Upper lobe of right lung (tissue), 1 donor: ENCODE results near the gene PRDM5. TPM values are rescaled to one million over a fixed set of nuclear protein-coding genes. Genes with fewer than 3 reads are reported as not detected.

ENCODE experiments used
- ATAC-seq: fragments of 200-7000 bp; cut with Tn5 transposase; one replicate; pipeline ENCODE4 v1.9.1; 2020; ENCODE audit warnings: mild to moderate bottlenecking, moderate library complexity
- DNase-seq: peaks from one replicate; pipeline ENCODE4 v3.0.0-alpha.2; 2020
- H3K27ac ChIP-seq: fragments of 200-600 bp; one replicate; pipeline ENCODE4 v1.8.0; 2022
- H3K27me3 ChIP-seq: fragments of 200-600 bp; one replicate; pipeline ENCODE4 v1.8.0; 2022; ENCODE audit warnings: mild to moderate bottlenecking
- H3K36me3 ChIP-seq: fragments of 200-600 bp; one replicate; pipeline ENCODE4 v1.8.0; 2022
- H3K4me1 ChIP-seq: fragments of 200-600 bp; one replicate; pipeline ENCODE4 v1.8.0; 2022
- H3K4me3 ChIP-seq: fragments of 200-600 bp; one replicate; pipeline ENCODE4 v1.8.0; 2022; ENCODE audit warnings: mild to moderate bottlenecking
- H3K9me3 ChIP-seq: fragments of 200-600 bp; one replicate; pipeline ENCODE4 v1.8.0; 2022
- intact Hi-C: fragments of 100-400 bp; cut with DNase I; formaldehyde crosslinking; loops from one replicate; pipeline ENCODE4 v1.11.0; 2022
- total RNA-seq: library from RNA; stranded (reverse); fragmentation: NEBNext Ultra II Directional; extraction: Animal tissue kit (Norgen Biotek cat#: 25700); gene quantifications from one replicate; pipeline ENCODE4 v1.2.1, GENCODE V29; 2021
- TF ChIP-seq, protein P1 (sequence below): fragments of 200-600 bp; IDR thresholded peaks from one replicate; pipeline ENCODE4 v1.8.0; 2022; ENCODE audit warnings: antibody characterized with exemption
- donor health status: DM: no; HTN: yes; CAD: no; lungs with severe emphysema.

Gene PRDM5
- total RNA-seq, 1 donor from 2014 or later: 17.0 TPM

DNA sequence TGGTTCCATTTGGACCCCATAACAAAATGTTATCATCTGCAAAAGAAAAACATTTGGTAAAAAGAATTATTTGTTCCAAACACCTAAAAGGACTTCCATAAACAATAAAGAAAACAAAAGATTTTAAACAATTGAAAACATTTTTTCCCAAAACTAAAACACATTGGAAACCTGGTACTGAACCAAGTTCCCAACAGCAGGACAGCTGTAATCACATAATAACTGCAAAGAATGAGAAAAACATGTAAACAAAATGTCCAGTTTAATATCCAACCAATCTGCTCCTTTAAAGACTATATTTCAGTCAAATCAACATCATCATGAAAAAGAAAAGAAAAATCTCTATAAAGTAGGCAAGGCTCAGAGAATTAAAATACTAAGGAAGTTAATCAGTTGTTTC, 36.3 kb downstream of the PRDM5 start:
- Histone ChIP-seq H3K27ac (no peak overlapping the region), H3K36me3 (no peaks in the 10 kb centered on the region), H3K9me3 (no peaks in the 10 kb centered on the region), H3K4me1 (no peaks in the 10 kb centered on the region), H3K27me3 (no peaks in the 10 kb centered on the region), H3K4me3 (no peak overlapping the region)
- no peak for DNase-seq
- TF ChIP-seq, protein P1, sequence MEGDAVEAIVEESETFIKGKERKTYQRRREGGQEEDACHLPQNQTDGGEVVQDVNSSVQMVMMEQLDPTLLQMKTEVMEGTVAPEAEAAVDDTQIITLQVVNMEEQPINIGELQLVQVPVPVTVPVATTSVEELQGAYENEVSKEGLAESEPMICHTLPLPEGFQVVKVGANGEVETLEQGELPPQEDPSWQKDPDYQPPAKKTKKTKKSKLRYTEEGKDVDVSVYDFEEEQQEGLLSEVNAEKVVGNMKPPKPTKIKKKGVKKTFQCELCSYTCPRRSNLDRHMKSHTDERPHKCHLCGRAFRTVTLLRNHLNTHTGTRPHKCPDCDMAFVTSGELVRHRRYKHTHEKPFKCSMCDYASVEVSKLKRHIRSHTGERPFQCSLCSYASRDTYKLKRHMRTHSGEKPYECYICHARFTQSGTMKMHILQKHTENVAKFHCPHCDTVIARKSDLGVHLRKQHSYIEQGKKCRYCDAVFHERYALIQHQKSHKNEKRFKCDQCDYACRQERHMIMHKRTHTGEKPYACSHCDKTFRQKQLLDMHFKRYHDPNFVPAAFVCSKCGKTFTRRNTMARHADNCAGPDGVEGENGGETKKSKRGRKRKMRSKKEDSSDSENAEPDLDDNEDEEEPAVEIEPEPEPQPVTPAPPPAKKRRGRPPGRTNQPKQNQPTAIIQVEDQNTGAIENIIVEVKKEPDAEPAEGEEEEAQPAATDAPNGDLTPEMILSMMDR: no peak
- no peak for ATAC-seq
- intact Hi-C loops: no loop called here

DNA sequence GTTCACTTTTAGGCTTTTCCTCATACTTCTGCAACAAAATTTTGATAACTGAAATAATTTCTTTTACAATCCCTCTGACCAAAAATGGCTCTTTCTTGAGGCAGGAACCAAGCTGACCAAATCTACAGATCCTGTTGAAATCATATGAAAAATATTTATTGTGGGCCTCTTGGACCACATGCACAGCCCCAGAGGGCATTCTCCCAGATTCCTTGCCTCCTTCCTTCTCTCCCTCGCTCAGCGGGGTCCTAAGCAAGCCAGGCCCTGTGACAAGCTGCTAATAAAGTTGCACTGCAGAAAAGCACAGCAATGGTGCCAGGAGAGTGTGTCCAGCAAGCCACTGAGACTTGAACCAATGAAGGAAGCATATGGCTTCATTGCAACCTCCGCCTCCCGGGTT, 40.7 kb downstream of the PRDM5 start:
- Histone ChIP-seq H3K27ac (no peak overlapping the region), H3K27me3 (no peaks in the 10 kb centered on the region), H3K4me1 (no peaks in the 10 kb centered on the region), H3K9me3 (no peaks in the 10 kb centered on the region), H3K4me3 (no peak overlapping the region), H3K36me3 (no peaks in the 10 kb centered on the region)
- TF ChIP-seq, protein P1: no peak
- intact Hi-C loops: no loop called here
- ATAC-seq (no peak), DNase-seq (no peak)

DNA sequence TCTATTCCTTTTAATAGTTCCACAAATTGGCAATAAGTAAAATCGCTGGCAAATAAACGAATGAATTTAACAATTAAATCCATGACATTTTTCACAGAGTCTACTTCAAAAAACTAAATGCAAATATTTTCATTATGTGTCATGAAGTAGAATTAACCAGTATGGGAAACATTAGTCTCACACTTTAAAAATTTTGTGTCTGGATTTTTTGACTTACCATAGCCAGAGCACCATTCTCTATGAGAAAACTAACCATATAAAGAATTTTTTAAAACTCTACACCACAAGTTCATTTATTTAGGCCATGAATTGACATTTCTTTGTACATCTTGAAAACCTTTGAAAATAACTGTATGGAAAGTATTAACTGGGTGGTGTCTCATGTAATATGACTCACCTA, 41.2 kb downstream of the PRDM5 start:
- H3K27me3 ChIP-seq: no peaks in the 10 kb centered on the region
- ATAC-seq (no peak), DNase-seq (no peak)
- intact Hi-C loops: no loop called here
- TF ChIP-seq, protein P1: no peak
- no peaks in the 10 kb centered on the region for H3K4me1 ChIP-seq
- H3K9me3 ChIP-seq: no peaks in the 10 kb centered on the region
- H3K27ac ChIP-seq: no peak overlapping the region
- no peak overlapping the region for H3K4me3 ChIP-seq
- no peaks in the 10 kb centered on the region for H3K36me3 ChIP-seq

DNA sequence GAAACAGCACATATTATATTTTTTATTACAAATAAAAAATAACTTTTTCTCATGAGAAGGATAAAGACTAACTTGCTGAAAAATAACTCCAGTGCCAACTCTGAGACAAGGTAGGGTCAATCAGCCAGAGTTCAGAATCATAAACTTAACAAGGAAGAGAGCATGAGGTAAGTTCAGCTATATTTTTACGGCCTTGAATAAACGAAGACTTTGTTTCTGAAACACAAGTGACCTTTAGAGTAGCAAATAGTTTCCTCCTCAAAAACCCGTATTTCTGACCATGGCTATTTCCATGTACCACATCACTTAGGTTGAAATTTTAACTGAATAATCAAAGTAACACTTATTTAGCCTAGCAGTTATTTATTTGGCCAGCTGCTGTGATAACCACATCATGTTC, 45.5 kb downstream of the PRDM5 start:
- Histone ChIP-seq H3K4me3 (no peak overlapping the region), H3K4me1 (no peaks in the 10 kb centered on the region), H3K27ac (no peak overlapping the region), H3K36me3 (no peaks in the 10 kb centered on the region), H3K9me3 (no peaks in the 10 kb centered on the region), H3K27me3 (no peaks in the 10 kb centered on the region)
- DNase-seq: no peak
- TF ChIP-seq, protein P1: no peak
- no peak for ATAC-seq
- intact Hi-C loops: no loop called here

DNA sequence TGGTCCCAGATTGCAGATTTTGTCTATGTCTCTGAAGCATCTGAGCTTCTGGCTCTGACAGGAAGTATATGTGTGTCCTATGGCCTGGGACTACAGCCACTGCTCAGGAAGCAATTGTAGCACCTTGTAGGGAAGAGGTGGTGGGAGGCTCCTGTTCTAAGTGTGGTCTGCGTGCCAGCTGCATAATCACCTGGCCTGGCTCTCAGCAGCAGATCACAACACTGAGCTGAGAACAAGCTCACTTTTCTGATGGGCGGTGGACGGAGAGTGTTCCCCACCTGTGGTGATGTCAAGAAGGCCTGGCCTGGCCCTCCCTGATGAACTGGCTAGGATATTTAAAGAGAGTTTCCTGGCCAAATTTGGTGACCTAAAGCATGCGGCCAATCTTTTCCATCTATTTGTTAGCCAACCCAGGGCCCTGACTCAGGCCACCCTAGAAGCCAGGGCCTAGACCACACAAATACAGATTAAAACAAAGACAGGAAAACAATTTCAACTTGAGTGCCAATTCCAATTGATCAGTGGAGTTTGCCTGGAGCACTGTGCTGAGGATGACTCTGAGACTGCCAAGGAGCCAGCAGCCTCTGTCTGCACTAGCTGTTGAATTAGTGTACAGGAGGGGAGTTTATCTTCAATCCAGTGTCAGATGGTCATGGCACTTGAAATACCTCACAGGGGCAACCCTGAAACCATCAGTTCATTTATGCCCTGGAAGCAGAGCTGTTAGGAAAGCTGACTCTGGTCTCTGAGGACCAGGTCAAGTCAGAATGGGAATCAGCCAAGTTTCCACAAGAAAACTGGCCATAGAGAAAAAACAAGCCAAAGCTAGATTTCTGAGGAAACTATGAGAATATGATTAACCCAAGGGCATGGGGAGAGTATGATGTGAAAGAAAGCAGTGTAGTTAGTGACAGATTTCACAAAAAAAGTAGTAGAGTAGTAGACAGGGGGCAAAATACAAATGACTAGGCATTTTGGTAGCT, 47.4 kb downstream of the PRDM5 start:
- Histone ChIP-seq H3K4me3 (no peak overlapping the region), H3K4me1 (no peaks in the 10 kb centered on the region), H3K36me3 (no peaks in the 10 kb centered on the region), H3K27me3 (no peaks in the 10 kb centered on the region), H3K9me3 (no peaks in the 10 kb centered on the region), H3K27ac (no peak overlapping the region)
- TF ChIP-seq, protein P1: no peak
- ATAC-seq (no peak), DNase-seq (no peak)
- intact Hi-C loops: no loop called here
